Neuron (in vitro differentiated cells): ENCODE measurements around the gene MTA2.
"Not testable (repeated sequence)": the region's sequence is repeated elsewhere in the genome, so short reads cannot be mapped to it uniquely, and the experiment has no call there.

Source experiments
- H2AFZ ChIP-seq: one replicate; pipeline ENCODE4 v1.6.1; 2013; ENCODE audit warnings: low read depth, mild to moderate bottlenecking, inconsistent platforms, low read length, moderate library complexity
- H3K27me3 ChIP-seq: one replicate; pipeline ENCODE4 v1.6.1; 2013; ENCODE audit warnings: low read length; ENCODE audit not compliant: insufficient read depth
- H3K36me3 ChIP-seq: one replicate; pipeline ENCODE4 v1.6.1; 2013; ENCODE audit warnings: low read length; ENCODE audit not compliant: insufficient read depth
- H3K4me1 ChIP-seq: one replicate; pipeline ENCODE4 v1.6.1; 2013; ENCODE audit warnings: low read length; ENCODE audit not compliant: insufficient read depth
- H3K4me3 ChIP-seq: 2 replicates; pipeline ENCODE4 v1.5.1; 2013; ENCODE audit warnings: mild to moderate bottlenecking, low read length, moderate library complexity
- H3K9me3 ChIP-seq: one replicate; pipeline ENCODE4 v1.6.1; 2013; ENCODE audit warnings: low read length

The MTA2 gene

DNA sequence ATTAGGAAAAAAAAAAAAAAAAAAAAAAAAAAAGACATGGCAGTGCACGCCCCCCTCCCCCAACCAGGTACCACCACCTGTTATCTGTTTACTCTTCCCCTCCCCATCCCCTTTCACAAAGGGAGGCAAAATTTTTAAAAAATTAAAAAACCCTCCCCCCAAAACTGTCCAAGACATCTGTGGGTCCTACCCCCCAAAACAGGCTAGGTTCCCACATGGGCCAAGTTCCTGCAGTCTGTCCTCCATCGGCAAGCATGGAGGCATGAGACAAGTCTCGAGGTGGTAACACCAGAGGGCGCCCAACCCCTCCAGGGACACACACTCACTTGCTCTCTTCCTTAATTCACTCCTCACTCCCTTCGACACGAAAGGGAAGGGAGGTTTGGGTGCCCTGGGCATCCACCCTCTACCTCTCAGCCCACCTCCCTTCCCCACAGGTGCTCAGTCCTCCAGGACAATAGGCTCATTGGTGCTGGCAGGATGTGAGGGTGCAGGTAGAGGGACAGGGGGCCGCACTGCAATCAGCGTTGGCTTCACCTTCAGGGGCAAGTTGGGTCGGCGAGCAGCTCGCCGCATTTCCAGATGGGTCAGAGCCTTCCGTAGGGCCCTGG, 8.1 kb downstream of the MTA2 start:
- H2AFZ ChIP-seq = no peak overlapping the region
- H3K9me3 ChIP-seq = no peaks in the 10 kb centered on the region
- H3K4me3 ChIP-seq = no peak overlapping the region
- no peaks in the 10 kb centered on the region for H3K27me3 ChIP-seq
- H3K4me1 ChIP-seq = peaks cover 23% of the 10 kb centered on the region
- peaks cover 57% of the 10 kb centered on the region for H3K36me3 ChIP-seq

DNA sequence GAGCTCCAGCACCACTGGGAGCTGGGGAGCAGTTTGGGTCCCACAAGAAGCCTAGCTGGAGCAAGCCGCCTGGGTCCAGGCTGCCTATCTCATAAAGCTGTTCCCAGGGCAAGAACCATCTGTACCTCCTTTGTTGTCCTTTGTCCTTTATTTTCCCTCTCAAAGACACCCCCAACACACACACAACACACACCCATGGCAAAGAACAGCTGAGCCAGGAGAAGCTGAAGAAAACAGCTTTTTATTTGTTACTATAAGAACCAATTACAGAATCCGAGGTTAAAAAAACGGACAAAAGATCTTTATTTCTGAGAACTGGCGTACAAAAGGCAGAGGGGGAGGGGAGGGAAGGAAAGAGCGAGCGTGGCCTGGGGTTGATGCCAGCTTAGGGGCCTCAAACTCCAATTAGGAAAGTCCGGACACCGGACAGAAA, 8.7 kb downstream of the MTA2 start:
- H3K27me3 ChIP-seq = no peaks in the 10 kb centered on the region
- H3K9me3 ChIP-seq = no peaks in the 10 kb centered on the region
- peaks cover 23% of the 10 kb centered on the region for H3K4me1 ChIP-seq
- H3K36me3 ChIP-seq = peaks cover 54% of the 10 kb centered on the region
- H3K4me3 ChIP-seq = no peak overlapping the region
- no peak overlapping the region for H2AFZ ChIP-seq

DNA sequence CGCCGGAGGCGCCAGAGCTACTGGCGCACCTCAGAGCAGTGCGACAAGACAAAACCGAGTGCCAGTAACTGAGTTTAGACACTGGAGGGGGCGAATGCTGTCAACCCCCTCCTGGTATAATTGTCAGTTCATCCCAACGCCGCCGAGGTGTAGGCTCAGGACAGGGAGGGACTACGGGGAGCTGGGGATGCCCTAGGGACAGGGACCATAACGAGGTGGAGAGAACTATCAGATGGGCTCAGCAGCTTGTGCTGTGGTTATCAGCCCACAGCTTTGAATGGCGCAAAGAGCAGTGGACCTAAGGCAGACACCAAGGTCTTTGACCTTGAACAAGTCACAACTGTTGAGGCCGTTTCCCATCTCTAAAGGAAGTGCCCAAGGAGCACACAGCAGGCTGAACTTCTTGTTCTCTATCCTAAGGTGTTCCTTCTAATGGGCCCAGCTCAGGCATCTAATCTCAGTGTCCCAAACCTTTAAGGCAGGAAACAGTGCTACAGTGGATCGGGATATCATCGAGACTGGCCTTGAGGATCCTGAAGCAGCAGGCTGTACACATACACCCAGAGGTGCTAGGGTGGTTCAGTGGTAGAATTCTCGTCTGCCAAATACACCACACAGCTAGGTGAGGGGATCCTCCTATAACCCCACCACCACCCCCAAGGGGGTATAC, 9.4 kb downstream of the MTA2 start:
- peaks cover 54% of the 10 kb centered on the region for H3K36me3 ChIP-seq
- H3K27me3 ChIP-seq = no peaks in the 10 kb centered on the region
- H2AFZ ChIP-seq = no peak overlapping the region
- H3K4me1 ChIP-seq = peaks cover 23% of the 10 kb centered on the region
- H3K9me3 ChIP-seq = no peaks in the 10 kb centered on the region
- peak overlapping the region; percentile 95 for H3K4me3 ChIP-seq

DNA sequence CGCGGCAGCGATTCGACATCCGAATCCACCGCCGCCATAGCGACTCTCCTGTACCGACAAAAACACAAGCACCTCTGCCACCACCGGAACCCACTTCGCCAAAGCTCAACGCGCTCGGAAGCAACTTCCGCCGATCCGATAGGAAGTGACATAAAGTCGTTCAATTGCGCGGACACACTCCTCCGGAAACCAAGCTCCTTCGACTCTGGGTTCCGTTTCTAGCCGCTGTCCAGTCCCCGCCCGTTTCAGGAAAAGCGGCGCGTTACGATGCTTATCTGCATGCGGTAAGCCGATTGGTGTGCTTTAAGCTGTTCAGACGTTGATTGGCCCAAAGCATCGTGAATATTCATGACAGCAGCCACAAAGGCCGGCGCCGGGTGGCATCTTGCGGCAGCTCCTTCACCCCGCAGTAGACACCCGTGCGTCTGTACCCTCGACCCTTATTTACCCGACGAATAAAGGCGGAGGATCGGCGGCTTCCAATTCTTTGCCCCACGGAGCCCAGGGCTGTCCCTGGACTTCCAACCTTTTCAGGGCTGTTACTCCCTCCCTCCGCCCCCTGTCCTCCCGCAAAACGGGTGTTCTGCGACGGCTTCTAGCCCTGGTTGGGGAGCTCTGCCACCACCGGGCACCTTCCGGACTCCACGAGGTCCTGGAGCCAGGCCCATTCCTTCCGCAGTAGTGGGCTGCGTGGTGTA, 10.1 kb downstream of the MTA2 start, which contains the start of gene TUT1:
Gene TUT1, minus strand, starts transcription at position 76 of the 698 bp plus-strand sequence. Its CDS starts 38 bp downstream, at position 38.
- Histone ChIP-seq H3K4me1 (peaks cover 23% of the 10 kb centered on the region), H3K9me3 (no peaks in the 10 kb centered on the region), H3K36me3 (peaks cover 51% of the 10 kb centered on the region), H2AFZ (peak within 1 kb of the TSS; percentile 66), H3K4me3 (peak within 1 kb of the TSS; percentile 95), H3K27me3 (no peaks in the 10 kb centered on the region)

DNA sequence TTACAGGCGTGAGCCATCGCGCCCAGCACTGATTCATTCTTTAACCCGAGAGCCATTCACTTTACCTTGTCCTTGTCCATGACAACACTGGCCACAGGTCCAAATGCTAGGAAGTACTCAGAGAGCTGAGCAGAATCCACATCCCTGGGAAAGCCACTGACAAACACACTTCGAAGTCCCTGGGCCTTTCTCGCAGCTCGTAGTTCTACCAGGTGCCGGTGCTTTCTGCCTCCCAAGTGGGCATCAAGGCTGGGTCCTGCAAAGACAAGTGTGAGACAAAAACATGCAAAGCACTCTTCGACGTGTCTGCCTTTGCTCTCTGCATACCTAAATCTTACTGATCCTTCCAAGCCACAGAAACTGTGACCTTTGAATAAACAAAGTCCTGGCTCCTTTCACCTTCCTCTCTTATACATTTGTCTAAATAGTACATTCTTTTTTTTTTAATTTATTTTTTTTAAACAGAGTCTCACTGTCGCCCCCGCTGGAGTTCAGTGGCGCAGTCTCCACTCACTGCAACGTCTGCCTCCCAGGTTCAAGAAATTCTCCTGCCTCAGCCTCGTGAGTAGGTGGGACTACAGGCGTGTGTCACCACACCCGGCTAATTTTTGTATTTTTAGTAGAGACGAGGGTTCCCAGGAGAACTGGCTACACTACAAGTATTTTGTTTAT, 12.6 kb downstream of the MTA2 start:
- Histone ChIP-seq H2AFZ (no peak overlapping the region), H3K36me3 (peaks cover 37% of the 10 kb centered on the region), H3K4me3 (no peak overlapping the region), H3K27me3 (no peaks in the 10 kb centered on the region), H3K9me3 (no peaks in the 10 kb centered on the region), H3K4me1 (peaks cover 23% of the 10 kb centered on the region)

DNA sequence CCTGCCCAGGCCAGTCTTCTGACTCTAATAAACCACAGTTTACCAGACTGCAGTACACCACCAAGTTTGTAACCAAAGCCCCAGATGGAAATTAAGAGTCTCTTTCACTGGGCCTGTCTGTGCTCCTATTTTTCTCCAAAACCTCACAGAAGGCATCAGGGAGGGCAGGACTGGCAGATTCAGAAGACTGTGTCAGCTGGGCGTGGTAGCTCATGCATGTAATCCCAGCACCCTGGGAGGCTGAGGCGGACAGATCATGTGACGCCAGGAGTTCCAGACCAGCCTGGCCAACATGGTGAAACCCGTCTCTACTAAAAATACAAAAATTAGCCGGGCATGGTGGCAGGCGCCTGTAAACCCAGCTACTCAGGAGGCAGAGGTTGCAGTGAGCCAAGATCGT, 16.3 kb downstream of the MTA2 start:
- H3K9me3 ChIP-seq, H3K4me1 ChIP-seq, H3K27me3 ChIP-seq, H3K4me3 ChIP-seq, H2AFZ ChIP-seq: not testable (repeated sequence)
- peaks cover 46% of the 10 kb centered on the region for H3K36me3 ChIP-seq

DNA sequence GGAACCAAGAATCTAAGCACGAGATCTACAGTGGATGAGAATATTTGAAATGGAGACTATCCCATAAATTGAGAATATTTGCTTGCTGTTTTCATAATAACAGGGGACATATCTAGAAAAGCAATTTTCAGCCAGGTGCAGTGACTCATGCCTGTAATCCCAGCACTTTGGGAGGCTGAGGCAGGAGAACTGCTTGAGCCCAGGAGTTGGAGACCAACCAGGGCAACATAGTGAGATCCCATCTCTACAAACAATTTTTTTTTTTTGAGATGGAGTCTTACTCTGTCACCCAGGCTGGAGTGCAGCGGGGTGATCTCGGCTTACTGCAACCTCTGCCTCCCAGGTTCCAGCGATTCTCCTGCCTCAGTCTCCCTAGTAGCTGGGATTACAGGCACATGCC, 19.9 kb downstream of the MTA2 start:
- not testable (repeated sequence) for H3K4me3 ChIP-seq, H3K27me3 ChIP-seq, H3K9me3 ChIP-seq, H3K4me1 ChIP-seq, H2AFZ ChIP-seq
- H3K36me3 ChIP-seq = peaks cover 50% of the 10 kb centered on the region

DNA sequence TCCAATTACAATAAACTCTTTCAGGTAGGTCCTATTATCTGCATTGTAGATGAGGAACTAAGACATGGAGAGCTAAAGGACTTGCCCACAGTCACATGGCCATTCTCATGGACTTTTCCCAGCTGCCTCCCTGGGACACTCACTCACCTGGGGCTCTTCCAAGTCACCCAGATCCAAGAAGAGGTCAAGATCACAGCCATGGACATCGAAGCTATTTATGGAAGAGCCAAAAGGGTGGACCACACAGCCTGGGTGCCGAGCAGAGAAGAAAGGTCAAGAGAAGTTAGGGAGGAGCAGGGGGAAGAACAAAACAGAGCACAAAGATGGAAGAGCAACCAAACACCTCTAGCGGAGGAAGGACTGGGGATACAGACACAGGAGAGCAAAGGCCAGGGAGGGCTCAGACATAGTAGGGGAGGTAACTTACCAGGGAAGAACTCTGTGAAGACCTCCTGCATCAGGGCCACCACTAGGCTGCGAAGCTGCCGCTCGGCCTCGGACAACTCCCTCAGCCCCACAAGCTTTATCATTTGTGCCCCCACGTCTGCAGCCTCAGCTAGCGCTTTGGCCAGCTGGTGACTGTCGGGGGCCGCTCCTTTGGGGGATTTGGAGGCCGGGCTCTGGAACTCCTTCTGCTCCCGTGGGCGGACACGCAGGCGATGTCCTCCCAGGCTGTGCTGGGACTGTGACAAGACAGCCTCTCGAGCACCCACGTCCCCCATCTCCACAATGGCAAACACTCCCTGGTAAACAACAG, 20.5 kb downstream of the MTA2 start:
- H3K9me3 ChIP-seq = no peaks in the 10 kb centered on the region
- H3K4me3 ChIP-seq = no peak overlapping the region
- H3K4me1 ChIP-seq = no peaks in the 10 kb centered on the region
- no peaks in the 10 kb centered on the region for H3K27me3 ChIP-seq
- peaks cover 54% of the 10 kb centered on the region for H3K36me3 ChIP-seq
- no peak overlapping the region for H2AFZ ChIP-seq

DNA sequence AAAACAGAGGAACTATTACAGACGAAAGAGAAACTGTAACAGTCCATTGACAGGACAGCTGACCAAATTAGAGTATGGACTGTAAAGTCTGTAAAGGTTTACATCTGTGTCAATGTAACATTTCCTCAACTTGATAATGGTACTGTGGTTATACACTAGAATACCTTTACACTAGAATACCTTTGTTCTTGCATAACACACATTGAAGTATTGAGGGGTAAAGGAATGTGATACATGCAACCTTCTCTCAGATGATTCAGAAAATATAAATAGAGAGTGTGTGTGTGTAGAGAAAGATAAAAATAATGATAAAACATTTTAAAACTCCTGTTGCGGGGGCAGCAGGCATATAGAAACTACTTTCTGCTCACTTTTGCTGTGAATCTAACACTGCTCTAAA, 22.4 kb downstream of the MTA2 start:
- Histone ChIP-seq H3K4me1 (peaks cover 15% of the 10 kb centered on the region), H3K27me3 (no peaks in the 10 kb centered on the region), H2AFZ (no peak overlapping the region), H3K36me3 (peaks cover 52% of the 10 kb centered on the region), H3K4me3 (no peak overlapping the region), H3K9me3 (no peaks in the 10 kb centered on the region)

DNA sequence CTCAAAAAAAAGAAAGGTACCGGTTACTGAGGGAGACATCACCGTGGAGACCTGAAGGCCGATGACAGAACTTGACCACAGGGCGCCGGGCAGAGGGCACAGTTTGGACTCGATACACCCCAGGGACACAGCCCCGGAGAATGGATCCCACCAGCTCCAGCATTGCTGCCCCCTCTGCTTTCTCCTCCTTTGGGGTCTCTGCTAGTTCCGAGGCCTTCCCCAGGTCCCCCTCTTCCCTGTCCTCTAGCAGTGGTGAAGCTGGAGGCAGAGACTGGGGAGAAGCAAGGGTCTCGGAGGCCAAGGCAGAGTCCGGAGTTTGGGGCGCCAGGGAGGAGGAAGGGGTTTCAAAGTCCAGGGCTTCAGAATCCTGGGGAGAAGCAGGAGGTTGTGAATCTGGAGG, 23.1 kb downstream of the MTA2 start:
- H3K36me3 ChIP-seq = peaks cover 46% of the 10 kb centered on the region
- no peaks in the 10 kb centered on the region for H3K9me3 ChIP-seq
- H3K4me1 ChIP-seq = peaks cover 17% of the 10 kb centered on the region
- no peak overlapping the region for H2AFZ ChIP-seq
- no peaks in the 10 kb centered on the region for H3K27me3 ChIP-seq
- no peak overlapping the region for H3K4me3 ChIP-seq

DNA sequence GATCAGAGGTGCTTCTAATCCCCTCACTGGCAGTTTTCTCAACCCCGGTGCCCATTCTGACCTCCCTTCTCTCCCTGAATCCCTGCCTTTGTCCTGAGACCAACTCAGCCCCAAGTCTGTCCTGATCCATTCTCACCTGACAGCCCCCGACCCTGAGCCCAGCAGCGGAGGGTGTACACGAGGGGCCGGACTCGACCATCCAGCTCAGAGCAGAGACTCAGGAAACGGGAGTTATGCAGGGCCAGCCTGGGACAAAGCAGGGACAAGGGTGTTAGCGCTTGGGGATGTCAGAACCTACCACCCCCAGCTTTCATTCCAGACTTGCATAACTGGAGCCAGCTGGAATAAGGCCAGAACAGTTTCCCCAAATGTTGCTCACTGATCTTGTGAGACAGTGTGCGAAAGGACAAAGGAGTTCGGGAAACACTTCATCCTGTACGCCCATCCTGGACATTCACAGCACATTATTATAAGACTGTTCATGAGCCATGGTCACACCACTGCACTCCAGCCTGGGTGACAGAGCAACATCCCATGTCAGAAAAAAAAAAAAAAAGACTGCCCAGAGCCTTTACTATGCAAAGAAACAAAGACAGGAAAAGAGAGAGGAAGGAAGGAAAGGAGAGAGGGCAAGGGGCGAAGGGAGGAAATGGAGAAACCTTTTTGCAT, 24.5 kb downstream of the MTA2 start:
- H3K4me3 ChIP-seq = no peak overlapping the region
- no peaks in the 10 kb centered on the region for H3K9me3 ChIP-seq
- H3K4me1 ChIP-seq = peaks cover 24% of the 10 kb centered on the region
- H3K36me3 ChIP-seq = peaks cover 40% of the 10 kb centered on the region
- no peak overlapping the region for H2AFZ ChIP-seq
- H3K27me3 ChIP-seq = no peaks in the 10 kb centered on the region

DNA sequence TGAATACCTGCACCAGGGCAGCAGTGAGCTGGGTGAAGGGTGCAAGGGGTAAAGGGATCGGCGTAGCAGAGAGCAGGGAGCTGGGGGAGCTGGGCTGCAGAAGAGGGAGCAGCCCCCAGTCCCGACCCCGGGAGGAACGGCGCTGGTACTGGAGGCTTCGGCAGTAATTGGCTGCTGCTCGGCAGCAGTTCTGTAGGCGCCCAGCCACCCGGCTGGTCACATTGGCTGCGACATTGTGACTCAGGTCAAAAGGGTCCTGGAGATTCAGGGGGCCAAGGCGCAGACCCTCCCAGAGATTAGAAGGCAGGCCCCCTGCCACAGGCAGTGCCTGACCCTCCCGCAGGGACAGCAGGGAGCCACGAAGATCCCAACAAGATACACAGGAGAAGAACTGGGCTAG, 25.8 kb downstream of the MTA2 start:
- Histone ChIP-seq H3K36me3 (peaks cover 45% of the 10 kb centered on the region), H3K27me3 (no peaks in the 10 kb centered on the region), H2AFZ (no peak overlapping the region), H3K9me3 (no peaks in the 10 kb centered on the region), H3K4me1 (peaks cover 29% of the 10 kb centered on the region), H3K4me3 (no peak overlapping the region)
